ENCODE measurements around the gene GNRH2.
"Not testable (repeated sequence)": the region's sequence is repeated elsewhere in the genome, so short reads cannot be mapped to it uniquely, and the experiment has no call there.

Gene GNRH2

GRCh38 chr20:3075315-3075714 is 31.9 kb downstream of the GNRH2 start:
- DNase-seq: not testable (repeated sequence)

GRCh38 chr20:3077618-3078134 is 34.3 kb downstream of the GNRH2 start:
- DNase-seq: no peak

GRCh38 chr20:3080939-3081388 is 37.5 kb downstream of the GNRH2 start:
- DNase-seq: no peak

- DNase-seq: no peak
These were observed 38.2 kb downstream of the GNRH2 start for GRCh38 chr20:3081641-3082040.

- DNase-seq: no peak
These were observed 39.0 kb downstream of the GNRH2 start for GRCh38 chr20:3082306-3082951.

GRCh38 chr20:3082955-3083952 is 39.8 kb downstream of the GNRH2 start:
- no peak for DNase-seq

- DNase-seq: no peak
These were observed 41.0 kb downstream of the GNRH2 start, which contains the start of gene AVP for GRCh38 chr20:3084283-3084985. Gene AVP (minus strand): TSS chr20:3084724. CDS start chr20:3084674, 50 bp downstream.

GRCh38 chr20:3084986-3085360 is 41.6 kb downstream of the GNRH2 start:
- no peak for DNase-seq

- no peak for DNase-seq
These were observed 42.2 kb downstream of the GNRH2 start for GRCh38 chr20:3085571-3086072.

- DNase-seq: no peak
These were observed 44.6 kb downstream of the GNRH2 start for GRCh38 chr20:3088031-3088430.

GRCh38 chr20:3090565-3090964 is 47.1 kb downstream of the GNRH2 start:
- no peak for DNase-seq

- DNase-seq: peak; percentile 53
These were observed 49.4 kb downstream of the GNRH2 start for GRCh38 chr20:3092611-3093379.

GRCh38 chr20:3093861-3094361 is 50.5 kb downstream of the GNRH2 start:
- DNase-seq: no peak

GRCh38 chr20:3094848-3095629 is 51.6 kb downstream of the GNRH2 start:
- no peak for DNase-seq
